ENCODE results near the gene EXOC1.

Gene EXOC1

GRCh38 chr4:55906323-55906722 is 52.9 kb downstream of the EXOC1 start:
- no peak for TF ChIP-seq CTCF (IDR thresholded peaks at IDR 0.05; ENCODE audit: low read depth, low read length)
- H3K4me3 ChIP-seq (ENCODE audit: low read depth, low read length): no peak overlapping the region

- no peak overlapping the region for H3K4me3 ChIP-seq (ENCODE audit: low read depth, low read length)
- no peak for TF ChIP-seq CTCF (IDR thresholded peaks at IDR 0.05; ENCODE audit: low read depth, low read length)
Measured at GRCh38 chr4:55906989-55907388, 53.5 kb downstream of the EXOC1 start.

GRCh38 chr4:55907469-55907868 is 54.0 kb downstream of the EXOC1 start:
- no peak overlapping the region for H3K4me3 ChIP-seq (ENCODE audit: low read depth, low read length)
- no peak for TF ChIP-seq CTCF (IDR thresholded peaks at IDR 0.05; ENCODE audit: low read depth, low read length)

GRCh38 chr4:55910140-55910539 is 56.7 kb downstream of the EXOC1 start:
- TF ChIP-seq CTCF (IDR thresholded peaks at IDR 0.05; ENCODE audit: low read depth, low read length): no peak
- no peak overlapping the region for H3K4me3 ChIP-seq (ENCODE audit: low read depth, low read length)

- H3K4me3 ChIP-seq (ENCODE audit: low read depth, low read length): no peak overlapping the region
- TF ChIP-seq CTCF (IDR thresholded peaks at IDR 0.05; ENCODE audit: low read depth, low read length): no peak
Measured at GRCh38 chr4:55912249-55912648, 58.8 kb downstream of the EXOC1 start.

GRCh38 chr4:55920571-55920970 is 67.1 kb downstream of the EXOC1 start:
- TF ChIP-seq CTCF (IDR thresholded peaks at IDR 0.05; ENCODE audit: low read depth, low read length): no peak
- H3K4me3 ChIP-seq (ENCODE audit: low read depth, low read length): no peak overlapping the region

- no peak overlapping the region for H3K4me3 ChIP-seq (ENCODE audit: low read depth, low read length)
- TF ChIP-seq CTCF (IDR thresholded peaks at IDR 0.05; ENCODE audit: low read depth, low read length): no peak
Measured at GRCh38 chr4:55921093-55921492, 67.6 kb downstream of the EXOC1 start.

Data from WI38 (cell line).